T-cell (primary cell): ENCODE measurements around the gene POLDIP2. TPM values are rescaled to one million over a fixed set of nuclear protein-coding genes. Genes with fewer than 3 reads are reported as not detected.

Experiments
- ATAC-seq, 4 experiments: fragments of 200-7000 bp in 3 of 4; fragments of 150-1000 bp in 1 of 4; cut with Tn5 transposase; replicated peaks in 1 of 4; 1 replicate in 3 of 4; 2 replicates in 1 of 4; pipeline ENCODE4 v1.10.0; 2021; ENCODE audit warnings: moderate library complexity in 3 of 4, mild to moderate bottlenecking in 2 of 4, moderate number of reproducible peaks in 1 of 4
- CTCF ChIA-PET, 2 donors: fragments of 300-600 bp; sonication (Branson Sonifier 250); formaldehyde crosslinking; loops; one replicate each; lab custom pipeline; 2022; ENCODE audit warnings: antibody characterized with exemption in 2 of 2; lab: Charles Lee
- POLR2A ChIA-PET, 2 donors: fragments of 300-600 bp; sonication (Branson Sonifier 250); formaldehyde crosslinking; loops; one replicate each; lab custom pipeline; 2022; ENCODE audit warnings: antibody characterized with exemption in 2 of 2; lab: Charles Lee
- DNase-seq, 35 experiments: peaks; one replicate each; pipeline versions ENCODE4 v3.0.0 to v3.0.0-alpha.2; 2013 to 2023
- H3K27ac ChIP-seq: one replicate; pipeline ENCODE4 v1.5.1; 2013; ENCODE audit warnings: low read length
- H3K27me3 ChIP-seq, 2 experiments: replicated peaks in 1 of 2; 1 replicate in 1 of 2; 2 replicates in 1 of 2; pipeline versions ENCODE4 v1.6.1 to v1.7.0; 2013; ENCODE audit warnings: low read length in 1 of 2, mixed read lengths in 1 of 2; ENCODE audit not compliant: control insufficient read depth in 2 of 2, insufficient read depth in 2 of 2; ENCODE audit errors: extremely low read depth in 1 of 2
- H3K36me3 ChIP-seq, 2 donors: 1 replicate in 1 of 2; 2 replicates in 1 of 2; pipeline versions ENCODE4 v1.6.1 to v1.7.0; 2013; ENCODE audit warnings: low read length in 1 of 2; ENCODE audit not compliant: control insufficient read depth in 2 of 2, insufficient read depth in 1 of 2; ENCODE audit errors: extremely low read depth in 1 of 2
- H3K4me1 ChIP-seq, 2 experiments: 1 replicate in 1 of 2; 2 replicates in 1 of 2; pipeline versions ENCODE4 v1.6.1 to v1.7.0; 2013; ENCODE audit warnings: low read length in 2 of 2, mixed read lengths in 1 of 2; ENCODE audit not compliant: insufficient read depth in 2 of 2, control insufficient read depth in 1 of 2; ENCODE audit errors: extremely low read depth in 1 of 2
- H3K4me3 ChIP-seq, 2 donors: 1 replicate in 1 of 2; 2 replicates in 1 of 2; pipeline versions ENCODE4 v1.5.1 to v1.7.0; 2013; ENCODE audit warnings: mild to moderate bottlenecking in 2 of 2, low read length in 1 of 2, moderate library complexity in 1 of 2; ENCODE audit not compliant: control insufficient read depth in 1 of 2; ENCODE audit errors: extremely low read depth in 1 of 2
- H3K9me3 ChIP-seq: 2 replicates; pipeline ENCODE4 v1.7.0; 2013
- H3K27ac Mint-ChIP-seq, 2 donors: one replicate each; pipeline ENCODE4 v1.8.0; 2020 to 2021; ENCODE audit warnings: mild to moderate bottlenecking in 2 of 2, mixed read lengths in 2 of 2
- H3K27me3 Mint-ChIP-seq, 2 donors: one replicate each; pipeline ENCODE4 v1.8.0; 2021 to 2022; ENCODE audit warnings: mixed read lengths in 2 of 2
- H3K36me3 Mint-ChIP-seq: one replicate; pipeline ENCODE4 v1.8.0; 2021; ENCODE audit warnings: mixed read lengths
- H3K4me1 Mint-ChIP-seq, 3 donors: one replicate each; pipeline ENCODE4 v1.8.0; 2020 to 2022; ENCODE audit warnings: mixed read lengths in 3 of 3, mild to moderate bottlenecking in 1 of 3
- H3K4me3 Mint-ChIP-seq, 3 donors: one replicate each; pipeline ENCODE4 v1.8.0; 2020 to 2022; ENCODE audit warnings: mild to moderate bottlenecking in 3 of 3, mixed read lengths in 3 of 3, moderate library complexity in 3 of 3
- H3K9me3 Mint-ChIP-seq, 3 donors: one replicate each; pipeline ENCODE4 v1.8.0; 2020 to 2022; ENCODE audit warnings: mixed read lengths in 3 of 3
- WGBS: methylation state at CpG from one replicate; pipeline ENCODE4 v1.1.5; 2013; ENCODE audit warnings: missing lambda C conversion rate; ENCODE audit not compliant: insufficient coverage; 5-methylcytosine and 5-hydroxymethylcytosine counted together
- total RNA-seq, 35 experiments: library from RNA in 6 of 35; stranded (reverse) in 6 of 35; fragments of 120-200 nt in 1 of 35; gene quantifications; one replicate each; pipeline versions ENCODE4 v1.2.1 to v1.2.4 and lab custom pipeline; 2013 to 2026

The POLDIP2 gene
- total RNA-seq, 5 donors from 2014 or later (not counting 1 experiment from before 2014, with no cell fraction given), result 29.2 to 38.7 (median 33.2) TPM

DNA sequence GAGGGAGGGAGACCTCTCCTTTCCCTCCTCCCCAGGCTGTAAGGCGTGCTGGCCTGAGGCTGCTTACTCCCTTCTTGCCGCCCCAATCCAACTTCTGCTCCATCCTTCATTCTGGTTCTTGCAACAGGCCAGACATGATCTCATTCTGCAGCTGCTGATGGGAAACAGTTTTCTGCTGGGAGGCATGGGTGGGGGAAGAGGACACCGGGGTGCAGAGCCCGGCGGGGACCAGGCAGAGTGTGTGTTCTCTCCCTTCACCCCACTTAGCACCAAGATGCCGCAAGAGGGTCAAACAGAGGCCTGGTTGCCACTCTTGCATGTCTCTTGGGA, 15.6 kb upstream of the POLDIP2 start:
- peak overlapping the region; percentile 39 to 74 for H3K27ac Mint-ChIP-seq
- Histone ChIP-seq H3K9me3 (no peaks in the 10 kb centered on the region), H3K36me3 (no peaks in the 10 kb centered on the region), H3K4me1 (peaks cover 5 to 21% of the 10 kb centered on the region in 2 experiments), H3K27ac (no peak overlapping the region), H3K27me3 (no peaks in the 10 kb centered on the region), H3K4me3 (no peak overlapping the region)
- H3K4me1 Mint-ChIP-seq, result peaks cover 17 to 22% (median 21%) of the 10 kb centered on the region in 3 donors
- WGBS, result no CpG with 5 or more reads among the region's 6 CpGs
- H3K27me3 Mint-ChIP-seq, result no peaks in the 10 kb centered on the region
- H3K9me3 Mint-ChIP-seq, result no peaks in the 10 kb centered on the region
- peak overlapping the region; percentile 69 to 97 (median 77) for H3K4me3 Mint-ChIP-seq
- peaks cover 3% of the 10 kb centered on the region for H3K36me3 Mint-ChIP-seq
- no peak for ATAC-seq
- ChIA-PET CTCF (no interaction called here), POLR2A (no interaction called here)
- DNase-seq, result no peak

- ATAC-seq, result peak in 2 of 4 experiments; percentile 3 to 6
- ChIA-PET CTCF (no interaction called here), POLR2A (interaction anchor here in 1 of 2 donors (0.7 kb wide), 1 partner anchor 1947 kb away, joined by 3 read pairs; no protein-coding TSS in a partner anchor)
- Histone ChIP-seq H3K36me3 (no peaks in the 10 kb centered on the region), H3K27ac (no peak overlapping the region), H3K4me3 (peak overlapping the region; percentile 41 to 54), H3K9me3 (no peaks in the 10 kb centered on the region), H3K4me1 (peaks cover 5 to 21% of the 10 kb centered on the region in 2 experiments), H3K27me3 (no peaks in the 10 kb centered on the region)
- peaks cover 17 to 22% (median 21%) of the 10 kb centered on the region in 3 donors for H3K4me1 Mint-ChIP-seq
- peak overlapping the region; percentile 48 to 74 for H3K27ac Mint-ChIP-seq
- H3K27me3 Mint-ChIP-seq, result no peaks in the 10 kb centered on the region
- peak in 1 of 35 experiments; percentile 40 for DNase-seq
- H3K9me3 Mint-ChIP-seq, result no peaks in the 10 kb centered on the region
- peak overlapping the region; percentile 69 to 97 (median 77) for H3K4me3 Mint-ChIP-seq
- 4% methylated on average over 39 of the region's 53 CpGs for WGBS
- H3K36me3 Mint-ChIP-seq, result peaks cover 3% of the 10 kb centered on the region
These were observed 15.0 kb upstream of the POLDIP2 start for GRCh38 chr17:28372203-28372944.

GRCh38 chr17:28371245-28372202, 14.2 kb upstream of the POLDIP2 start, which contains the start of gene SARM1:
TSS of gene SARM1 (plus strand) at chr17:28371694. CDS start at chr17:28372033, 339 bp downstream.
- peak within 1 kb of the TSS; percentile 86 for H3K27ac ChIP-seq
- H3K36me3 ChIP-seq, result no peaks in the 10 kb centered on the region
- Mint-ChIP-seq H3K27ac (peak within 1 kb of the TSS; percentile 96 to 97), H3K4me1 (peaks cover 17 to 22% (median 21%) of the 10 kb centered on the region in 3 donors), H3K27me3 (no peaks in the 10 kb centered on the region), H3K4me3 (peak within 1 kb of the TSS; percentile 90 to 97 (median 94)), H3K36me3 (peaks cover 3% of the 10 kb centered on the region), H3K9me3 (no peaks in the 10 kb centered on the region)
- CTCF ChIA-PET, result no interaction called here
- no peaks in the 10 kb centered on the region for H3K27me3 ChIP-seq
- peak; percentile 49 to 84 (median 69) for DNase-seq
- H3K4me3 ChIP-seq, result peak within 1 kb of the TSS; percentile 54 to 79
- ATAC-seq, result peak; percentile 85 to 92 (median 90)
- no peaks in the 10 kb centered on the region for H3K9me3 ChIP-seq
- peaks cover 5 to 21% of the 10 kb centered on the region in 2 experiments for H3K4me1 ChIP-seq
- under 1% methylated on average over 67 of the region's 80 CpGs for WGBS
- POLR2A ChIA-PET, result interaction anchor here in 1 of 2 donors (0.7 kb wide), 1 partner anchor 1947 kb away, joined by 3 read pairs; no protein-coding TSS in a partner anchor

DNA sequence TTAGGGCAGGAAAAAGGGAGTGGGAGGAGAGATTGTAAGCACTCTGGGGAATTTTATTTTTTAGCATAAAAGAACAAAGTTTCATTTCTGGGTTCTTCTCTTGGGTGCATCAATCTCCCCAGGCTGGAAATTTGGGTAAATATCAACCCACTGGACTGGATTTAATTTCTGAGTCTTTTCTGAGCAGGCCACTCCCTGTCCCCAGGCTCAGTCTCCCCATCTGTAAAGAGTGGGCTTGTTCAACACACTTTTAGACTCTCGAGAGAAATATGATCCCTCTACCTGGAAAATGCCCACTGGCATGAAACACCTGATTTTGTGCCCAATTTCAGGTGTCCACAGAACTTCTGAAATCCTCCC, 13.4 kb upstream of the POLDIP2 start:
- Histone ChIP-seq H3K27ac (peak overlapping the region; percentile 52), H3K9me3 (no peaks in the 10 kb centered on the region), H3K4me1 (peaks cover 5 to 21% of the 10 kb centered on the region in 2 experiments), H3K36me3 (no peaks in the 10 kb centered on the region), H3K4me3 (peak overlapping the region in 1 of 2 donors; percentile 79), H3K27me3 (no peaks in the 10 kb centered on the region)
- Mint-ChIP-seq H3K36me3 (peaks cover 3% of the 10 kb centered on the region), H3K9me3 (no peaks in the 10 kb centered on the region), H3K4me1 (peaks cover 17 to 22% (median 21%) of the 10 kb centered on the region in 3 donors), H3K27ac (peak overlapping the region; percentile 96 to 97), H3K27me3 (no peaks in the 10 kb centered on the region), H3K4me3 (peak overlapping the region; percentile 90 to 97 (median 94))
- POLR2A ChIA-PET, result no interaction called here
- CTCF ChIA-PET, result no interaction called here
- no peak for ATAC-seq
- DNase-seq, result no peak
- WGBS, result no CpG with 5 or more reads among the region's 1 CpG

DNA sequence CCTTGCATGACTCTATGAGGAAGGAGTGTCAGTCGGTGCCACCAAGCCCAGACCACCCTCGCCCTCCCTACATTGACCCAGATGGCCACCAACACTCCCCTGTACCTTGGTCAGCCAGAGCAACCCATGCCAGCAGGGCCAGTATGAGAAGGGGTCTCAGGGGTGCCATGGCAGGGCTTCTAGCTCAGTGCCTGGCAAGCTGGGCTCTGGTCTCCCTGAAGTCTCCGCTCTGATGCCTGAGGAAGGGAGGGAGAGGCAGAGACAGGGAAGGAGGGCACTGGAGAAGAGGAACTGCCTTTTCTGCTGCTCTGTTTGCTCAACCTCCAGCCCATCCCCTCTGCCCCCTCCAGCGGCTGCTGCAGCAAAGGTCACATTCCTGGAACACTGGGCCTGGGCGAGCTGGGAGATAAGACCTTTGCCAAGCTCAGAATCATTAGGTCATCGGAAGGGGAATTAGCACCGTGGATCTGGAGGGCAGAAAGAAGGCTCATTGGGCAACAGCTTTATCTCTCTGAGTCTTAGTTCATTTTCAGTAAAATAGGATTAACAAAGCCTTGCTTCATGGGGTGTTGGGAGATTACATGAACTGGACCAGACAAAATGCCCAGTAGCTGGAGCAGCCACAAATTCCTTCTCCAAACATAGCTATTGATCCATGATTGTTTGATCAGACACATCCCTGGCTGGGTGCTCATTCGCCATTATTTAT, 12.9 kb upstream of the POLDIP2 start, which contains the start of gene VTN:
Gene VTN (minus strand): TSS at position 273 of the 709 bp plus-strand sequence. CDS start 104 bp downstream, at position 169.
- Histone ChIP-seq H3K27ac (peak within 1 kb of the TSS; percentile 52), H3K4me3 (peak within 1 kb of the TSS; percentile 54 to 79), H3K27me3 (no peaks in the 10 kb centered on the region), H3K4me1 (peaks cover 5 to 21% of the 10 kb centered on the region in 2 experiments), H3K9me3 (no peaks in the 10 kb centered on the region), H3K36me3 (no peaks in the 10 kb centered on the region)
- Mint-ChIP-seq H3K4me3 (peak within 1 kb of the TSS; percentile 90 to 97 (median 94)), H3K9me3 (no peaks in the 10 kb centered on the region), H3K27ac (peak within 1 kb of the TSS; percentile 96 to 97), H3K36me3 (peaks cover 3% of the 10 kb centered on the region), H3K27me3 (no peaks in the 10 kb centered on the region), H3K4me1 (peaks cover 17 to 22% (median 21%) of the 10 kb centered on the region in 3 donors)
- ATAC-seq, result no peak
- no peak for DNase-seq
- ChIA-PET CTCF (no interaction called here), POLR2A (no interaction called here)
- 63% methylated on average over 5 of the region's 8 CpGs for WGBS
